Pons (tissue), 1 donor: Measurements from ENCODE around the gene NEGR1.
A peak's percentile ranks its signal among the peaks of the same experiment; 100 is the strongest.
"Not testable (repeated sequence)": the region's sequence is repeated elsewhere in the genome, so short reads cannot be mapped to it uniquely, and the experiment has no call there.

Experiments used
- DNase-seq: peaks from one replicate; pipeline ENCODE4 v3.0.0-alpha.2; 2016; ENCODE audit warnings: low spot score

NEGR1 gene

DNA sequence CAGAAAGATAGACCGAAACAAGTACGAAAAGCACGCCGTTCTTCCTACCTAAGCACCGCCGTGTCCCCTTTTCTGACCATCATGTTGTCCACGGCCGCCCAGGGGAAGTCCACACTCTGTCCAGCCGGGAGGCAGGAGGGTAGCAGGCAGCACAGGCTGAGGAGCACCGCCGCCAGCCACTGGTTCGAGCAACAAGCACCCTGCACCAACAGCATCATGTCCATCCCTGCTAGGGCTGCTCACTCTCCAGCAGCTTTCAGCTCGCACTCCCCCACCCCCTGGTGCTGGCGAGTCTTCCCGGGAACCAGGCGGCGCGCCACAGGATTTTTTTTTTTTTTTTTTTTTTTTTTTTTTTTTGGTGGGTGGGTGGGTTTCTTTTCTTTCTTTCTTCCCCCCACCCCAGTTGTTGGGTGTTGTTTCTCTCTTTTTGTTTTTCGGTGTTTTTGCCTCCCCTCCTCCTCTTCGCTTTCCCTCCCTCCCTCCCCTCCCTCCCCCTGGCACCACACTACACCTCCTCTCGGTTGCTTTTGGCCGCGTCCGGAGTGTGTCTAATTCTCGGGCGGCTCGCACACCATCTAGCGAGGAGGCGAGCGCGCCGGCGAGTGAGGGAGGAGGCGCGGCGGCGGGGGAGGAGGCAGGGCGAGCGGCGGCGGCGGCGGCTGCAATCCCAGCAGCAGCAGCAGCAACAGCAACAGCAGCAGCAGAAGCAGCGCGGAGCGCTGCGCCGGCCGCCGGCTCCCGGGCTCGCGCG, at the start of gene NEGR1:
NEGR1 (minus strand) TSS at position 269 of the 751 bp plus-strand sequence.
- DNase-seq: peak; percentile 86

DNA sequence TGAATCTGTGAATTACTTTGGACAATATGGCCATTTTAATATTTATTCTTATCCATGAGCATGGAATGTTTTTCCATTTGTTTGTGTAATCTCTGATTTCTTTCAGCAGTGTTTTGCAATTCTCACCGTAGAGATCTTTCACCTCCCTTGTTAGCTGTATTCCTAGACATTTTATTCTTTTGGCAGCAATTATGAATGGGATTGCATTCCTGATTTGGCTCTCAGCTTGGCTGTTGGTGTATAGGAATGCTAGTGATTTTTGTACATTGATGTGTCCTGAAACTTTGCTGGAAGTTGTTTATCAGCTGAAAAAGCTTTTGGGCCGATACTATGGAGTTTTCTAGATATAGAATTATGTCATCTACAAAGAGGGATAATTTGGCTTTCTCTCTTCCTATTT, 44.2 kb upstream of the NEGR1 start:
- no peak for DNase-seq

- DNase-seq: no peak
These were observed 42.1 kb upstream of the NEGR1 start for GRCh38 chr1:72324451-72324850.

GRCh38 chr1:72322910-72323309, 40.6 kb upstream of the NEGR1 start:
- no peak for DNase-seq

- peak; percentile 0 for DNase-seq
These were observed 14.2 kb upstream of the NEGR1 start for GRCh38 chr1:72296501-72296900.

DNA sequence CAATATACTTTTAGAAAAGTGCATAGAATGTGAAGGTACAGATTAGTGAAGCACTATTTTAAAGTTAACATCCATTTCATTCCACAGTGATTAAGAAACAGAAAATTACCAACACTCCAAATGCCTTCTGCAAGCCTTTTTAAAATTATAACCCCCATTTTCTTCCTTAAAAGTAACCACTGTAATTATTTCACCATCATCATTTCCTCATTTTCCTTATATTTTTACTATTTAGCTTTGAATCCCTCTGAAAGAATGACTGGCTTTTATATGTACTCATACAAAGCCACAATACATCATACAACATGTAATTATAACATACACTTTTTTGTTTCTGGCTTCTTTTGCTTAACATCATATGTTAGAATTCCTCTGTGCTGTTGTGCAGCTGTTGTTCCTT, 6.5 kb upstream of the NEGR1 start:
- peak; percentile 0 for DNase-seq

GRCh38 chr1:72286401-72286800, 4.1 kb upstream of the NEGR1 start:
- DNase-seq: peak; percentile 0

- DNase-seq: peak; percentile 75
These were observed 2.7 kb upstream of the NEGR1 start for GRCh38 chr1:72285074-72285425.

GRCh38 chr1:72284348-72285073, 2.2 kb upstream of the NEGR1 start:
- DNase-seq: peak; percentile 84

DNA sequence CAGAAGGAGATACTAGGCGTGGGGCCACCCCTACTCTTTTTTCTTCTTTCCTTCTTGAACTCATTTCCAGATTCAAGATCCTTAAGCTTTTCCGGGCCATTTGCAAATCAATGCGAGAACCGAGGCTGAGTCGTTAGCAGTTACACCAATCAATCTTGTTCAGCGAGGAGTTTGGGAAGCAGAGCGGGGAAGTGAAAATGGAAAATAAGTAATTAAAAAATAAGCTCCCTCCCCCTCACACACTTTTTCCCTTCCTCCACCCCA, 1.7 kb upstream of the NEGR1 start:
- DNase-seq: peak; percentile 80

DNA sequence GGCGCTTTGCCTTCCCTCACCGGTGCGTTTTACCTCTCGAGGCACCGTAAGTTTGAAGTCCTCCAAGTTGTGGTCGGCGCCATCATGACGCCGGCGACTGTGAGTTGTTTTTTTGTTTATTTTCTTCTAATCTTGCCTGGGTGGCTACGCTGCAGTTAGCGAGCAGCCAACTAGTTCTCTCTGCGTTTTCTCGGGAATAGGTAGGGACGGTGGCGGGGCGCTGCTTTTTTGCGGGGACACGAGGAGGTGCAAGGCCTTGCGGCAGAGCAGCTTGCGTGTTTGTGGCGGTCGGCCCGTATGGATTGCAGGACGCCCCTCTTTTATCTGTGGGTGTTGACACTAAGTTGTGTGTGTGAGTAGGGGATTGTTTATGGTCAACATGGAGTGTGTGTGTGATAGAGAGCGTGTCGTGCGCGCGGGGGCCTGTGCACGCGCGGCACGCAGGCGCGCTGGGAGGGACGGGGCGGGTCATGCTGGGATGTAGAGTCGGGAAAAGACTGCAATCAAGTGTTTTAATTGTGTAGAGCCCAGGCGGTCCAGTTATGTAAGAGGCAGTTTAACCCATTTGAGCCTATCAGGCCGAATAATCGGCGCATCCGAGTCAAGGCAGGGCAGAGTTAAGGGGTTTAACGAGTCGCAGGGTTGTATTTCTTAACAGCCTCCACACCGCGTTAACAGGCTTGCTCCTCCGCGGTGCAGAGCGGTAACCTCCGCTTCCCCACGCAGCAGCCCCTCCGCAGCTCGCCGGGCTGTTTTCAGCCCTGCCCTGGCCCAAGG, 1.2 kb upstream of the NEGR1 start:
- peak; percentile 94 for DNase-seq

DNA sequence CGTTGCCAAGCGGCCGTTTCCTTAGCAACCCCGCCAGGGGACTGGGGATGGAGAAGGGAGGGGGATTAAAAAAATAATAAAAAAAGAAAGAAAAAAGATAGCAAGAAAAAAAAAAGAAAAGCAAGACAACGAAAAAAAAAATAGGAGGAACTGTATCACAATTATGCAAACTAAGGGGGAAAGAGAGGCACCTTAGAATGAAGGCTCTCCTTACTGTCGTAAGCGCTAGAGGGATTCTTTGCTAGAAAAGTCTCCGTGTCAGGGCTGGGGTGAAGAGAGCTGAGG, 625 bp upstream of the NEGR1 start:
- DNase-seq: no peak

DNA sequence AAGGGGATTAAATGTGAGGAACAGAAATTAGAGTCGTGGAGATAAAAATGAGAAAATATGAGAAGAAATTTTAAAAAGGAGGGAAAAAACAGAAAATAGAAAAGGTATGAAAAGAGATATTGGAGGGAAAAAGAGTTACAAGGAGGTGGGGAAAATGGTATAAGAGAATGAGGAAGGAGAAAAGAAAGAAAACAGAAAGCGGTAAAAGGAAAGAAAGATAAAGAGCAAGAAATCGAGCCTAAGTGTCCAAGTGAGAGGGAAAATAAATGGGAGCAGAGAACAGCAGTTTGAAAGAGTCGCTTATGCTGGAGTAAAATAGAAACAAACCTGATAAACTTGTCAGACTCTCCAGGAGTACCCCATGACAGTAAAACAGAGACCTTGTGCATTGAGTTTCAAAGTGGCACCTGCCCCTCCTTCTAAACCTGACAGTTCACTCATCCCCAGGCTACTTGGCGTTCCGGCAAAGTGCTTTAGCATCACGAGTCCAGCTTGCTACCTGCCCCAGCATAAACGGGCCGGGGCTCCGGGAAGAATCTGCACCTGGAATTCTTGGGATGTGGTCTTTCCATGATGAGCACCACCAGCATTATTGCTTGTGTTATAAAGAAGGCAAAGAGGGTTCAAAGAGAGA, 585 bp downstream of the NEGR1 start:
- peak; percentile 67 for DNase-seq

GRCh38 chr1:72281144-72281543, 1.2 kb downstream of the NEGR1 start:
- peak; percentile 69 for DNase-seq

GRCh38 chr1:72280711-72281110, 1.6 kb downstream of the NEGR1 start:
- DNase-seq: peak; percentile 51

DNA sequence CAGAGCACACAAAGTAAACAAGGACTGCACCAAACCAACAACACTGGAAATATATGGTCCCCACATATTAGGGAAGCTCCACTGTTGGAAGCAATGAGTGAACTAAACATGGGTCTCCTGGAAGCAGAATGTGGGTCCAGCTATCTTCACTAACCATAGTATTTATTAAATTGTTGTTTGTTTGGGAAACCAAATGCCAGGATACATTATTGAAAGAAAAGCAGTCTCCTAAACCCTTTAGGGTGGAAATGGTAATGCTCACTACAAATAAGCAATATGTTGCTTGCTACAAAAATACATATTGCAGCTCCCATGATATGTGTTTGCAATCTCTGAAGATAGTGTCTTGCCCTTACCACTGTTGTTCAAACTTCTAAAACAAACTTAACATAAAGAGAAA, 2.2 kb downstream of the NEGR1 start:
- DNase-seq: peak; percentile 42

DNA sequence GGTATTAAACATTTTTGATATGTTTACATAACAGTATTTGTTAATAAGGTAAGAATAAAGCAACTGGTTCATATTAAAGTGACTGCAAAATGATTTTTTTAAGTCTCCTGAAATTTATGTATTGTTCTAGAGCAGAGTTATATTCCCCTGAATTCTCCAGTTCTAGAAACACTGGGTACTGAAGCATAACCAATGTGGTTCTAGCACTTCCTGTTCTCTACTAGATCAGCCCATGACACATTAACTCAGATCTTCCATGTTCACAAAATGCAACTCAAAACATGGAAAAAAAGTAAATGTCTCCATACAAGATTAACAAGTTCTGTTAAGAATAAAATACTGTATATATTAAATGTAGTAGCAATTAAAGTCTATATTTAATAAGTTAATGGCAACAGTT, 3.9 kb downstream of the NEGR1 start:
- no peak for DNase-seq

DNA sequence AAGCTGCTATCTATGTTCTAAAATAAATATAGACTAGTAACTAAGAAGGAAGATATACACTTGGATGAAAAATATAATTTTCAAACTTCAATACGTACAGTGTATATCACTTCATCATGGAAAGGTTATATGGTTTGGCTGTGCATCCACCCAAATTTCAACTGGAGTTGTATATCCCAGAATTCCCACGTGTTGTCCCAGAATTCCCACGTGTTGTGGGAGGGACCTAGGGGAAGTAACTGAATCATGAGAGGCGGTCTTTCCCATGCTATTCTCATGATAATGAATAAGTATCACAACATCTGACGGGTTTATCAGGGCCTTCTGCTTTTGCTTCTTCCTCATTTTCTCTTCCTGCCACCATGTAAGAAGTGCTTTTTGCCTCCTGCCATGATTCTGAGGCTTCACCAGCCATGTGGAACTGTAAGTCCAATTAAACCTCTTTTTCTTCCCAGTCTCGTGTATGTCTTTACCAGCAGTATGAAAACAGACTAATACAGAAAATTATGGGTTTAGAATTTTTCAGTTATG, 10.7 kb downstream of the NEGR1 start:
- no peak for DNase-seq

DNA sequence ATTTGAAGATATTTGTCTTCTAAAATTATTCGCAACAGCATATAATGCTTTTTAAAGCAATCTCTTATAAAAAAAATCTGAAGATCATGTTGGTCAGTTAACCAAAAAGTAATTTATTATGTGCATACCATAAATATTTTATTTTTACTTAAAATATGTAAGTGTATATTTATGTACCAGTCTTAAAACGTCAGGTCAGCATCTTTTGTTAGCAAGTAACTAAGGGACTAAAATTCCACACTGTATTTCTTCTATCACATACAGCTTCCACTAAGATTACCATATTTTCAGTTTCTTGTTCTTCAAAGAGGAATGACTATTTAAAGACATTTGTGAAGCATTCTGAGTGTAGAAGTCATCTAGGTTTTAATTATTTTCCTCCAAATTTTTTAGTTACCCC, 19.6 kb downstream of the NEGR1 start:
- no peak for DNase-seq

DNA sequence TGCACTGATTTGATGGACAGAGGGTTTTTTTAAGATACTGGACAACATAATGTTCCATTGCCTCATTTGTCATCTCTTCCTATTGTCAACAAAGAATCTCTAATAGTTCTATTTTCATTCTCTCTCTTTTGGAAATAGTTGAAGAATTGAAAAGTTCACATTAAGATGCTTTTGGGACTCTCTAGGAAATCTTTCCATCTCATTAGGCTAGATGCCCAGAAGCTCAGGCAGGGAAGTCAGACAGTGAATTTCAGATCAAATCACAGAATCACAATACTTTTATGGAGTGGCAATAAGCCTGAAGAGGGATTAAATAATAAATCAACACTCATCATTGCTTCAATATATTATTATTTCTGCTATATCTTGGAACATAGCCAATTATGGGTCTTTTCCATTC, 29.2 kb downstream of the NEGR1 start:
- DNase-seq: no peak

- DNase-seq: no peak
These were observed 40.9 kb downstream of the NEGR1 start for GRCh38 chr1:72241397-72241796.

DNA sequence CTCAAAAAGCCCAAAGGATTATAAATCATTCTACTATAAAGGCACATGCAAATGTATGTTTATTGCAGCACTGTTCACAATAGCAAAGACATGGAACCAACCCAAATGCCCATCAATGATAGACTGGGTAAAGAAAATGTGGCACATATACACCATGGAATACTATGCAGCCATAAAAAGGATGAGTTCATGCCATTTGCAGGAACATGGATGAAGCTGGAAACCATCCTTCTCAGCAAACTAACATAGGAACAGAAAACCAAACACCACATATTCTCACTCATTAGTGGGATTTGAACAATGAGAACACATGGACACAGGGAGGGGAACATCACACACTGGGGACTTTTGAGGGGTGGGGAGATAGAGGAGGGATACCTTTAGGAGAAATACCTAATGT, 46.4 kb downstream of the NEGR1 start:
- not testable (repeated sequence) for DNase-seq

DNA sequence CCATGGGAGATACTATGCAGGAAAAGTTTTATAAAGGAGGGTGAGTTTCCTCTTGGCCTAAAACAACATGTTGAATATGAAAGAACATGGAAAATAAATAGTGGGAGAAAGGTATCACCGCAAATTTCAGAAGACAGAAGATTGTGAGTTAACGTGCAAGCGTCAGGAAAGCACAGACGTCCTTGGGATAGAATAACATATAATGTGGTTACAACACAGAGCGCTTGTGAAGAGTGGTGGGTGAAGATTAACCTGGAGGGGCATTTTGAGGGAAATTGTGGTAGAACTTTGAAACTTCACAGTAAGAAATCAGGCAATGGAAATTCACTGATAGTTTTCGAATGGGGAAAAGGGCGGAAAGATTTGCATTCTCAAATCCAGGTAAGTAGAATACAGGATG, 47.3 kb downstream of the NEGR1 start:
- DNase-seq: no peak
